GM23338 (cell line): Measurements from ENCODE around the gene HOXC9. TPM values are rescaled to one million over a fixed set of nuclear protein-coding genes. Genes with fewer than 3 reads are reported as not detected.

ENCODE experiments used
- ATAC-seq: fragments of 200-7000 bp; cut with Tn5 transposase; 3 replicates; pipeline ENCODE4 v1.9.1; 2020
- DNase-seq: peaks from one replicate; pipeline ENCODE4 v3.0.0-alpha.2; 2015; ENCODE audit warnings: low spot score
- H2AFZ ChIP-seq: fragments of 200-600 bp; sonication (generic); 2 replicates; pipeline ENCODE4 v1.8.0; 2016; ENCODE audit warnings: antibody characterized with exemption, mild to moderate bottlenecking, moderate library complexity
- H3F3A ChIP-seq: fragments of 200-600 bp; sonication (generic); replicated peaks from 2 replicates; pipeline ENCODE4 v1.8.0; 2017; ENCODE audit warnings: antibody characterized with exemption, mixed run types, low read depth
- H3K27ac ChIP-seq: fragments of 200-600 bp; sonication (generic); 2 replicates; pipeline ENCODE4 v1.6.1; 2016; ENCODE audit warnings: low read depth
- H3K27me3 ChIP-seq: fragments of 200-600 bp; sonication (generic); 2 replicates; pipeline ENCODE4 v1.8.0; 2016; ENCODE audit warnings: mild to moderate bottlenecking, mixed run types, moderate library complexity; ENCODE audit not compliant: insufficient read depth
- H3K36me3 ChIP-seq: fragments of 200-600 bp; sonication (generic); 2 replicates; pipeline ENCODE4 v1.8.0; 2016; ENCODE audit warnings: mild to moderate bottlenecking; ENCODE audit not compliant: insufficient read depth
- H3K4me1 ChIP-seq: fragments of 200-600 bp; sonication (generic); 2 replicates; pipeline ENCODE4 v1.8.0; 2016; ENCODE audit warnings: mild to moderate bottlenecking, moderate library complexity; ENCODE audit not compliant: insufficient read depth
- H3K4me2 ChIP-seq: fragments of 200-600 bp; sonication (generic); 2 replicates; pipeline ENCODE4 v1.7.1; 2017; ENCODE audit warnings: mixed run types
- H3K4me3 ChIP-seq: fragments of 200-600 bp; sonication (generic); 2 replicates; pipeline ENCODE4 v1.6.1; 2016; ENCODE audit warnings: mixed run types
- H3K79me2 ChIP-seq: fragments of 200-600 bp; sonication (generic); replicated peaks from 2 replicates; pipeline ENCODE4 v1.8.0; 2017; ENCODE audit warnings: mild to moderate bottlenecking; ENCODE audit not compliant: insufficient read depth
- H3K9me2 ChIP-seq: fragments of 200-600 bp; sonication (generic); 2 replicates; pipeline ENCODE4 v1.8.0; 2017; ENCODE audit not compliant: insufficient read depth
- H4K20me1 ChIP-seq: fragments of 200-600 bp; sonication (generic); replicated peaks from 2 replicates; pipeline ENCODE4 v1.8.0; 2017; ENCODE audit warnings: mild to moderate bottlenecking; ENCODE audit not compliant: insufficient read depth
- H3K27ac Mint-ChIP-seq: 2 replicates; pipeline ENCODE4 v1.8.0; 2020; ENCODE audit warnings: inconsistent platforms, mild to moderate bottlenecking, moderate library complexity, mixed read lengths
- H3K27me3 Mint-ChIP-seq: 3 replicates; pipeline ENCODE4 v1.8.0; 2022; ENCODE audit warnings: low read depth, mild to moderate bottlenecking, moderate library complexity, mixed read lengths, inconsistent platforms; ENCODE audit not compliant: insufficient read depth, poor library complexity
- H3K36me3 Mint-ChIP-seq: 3 replicates; pipeline ENCODE4 v1.8.0; 2021; ENCODE audit warnings: low read depth, mild to moderate bottlenecking, inconsistent platforms, moderate library complexity, mixed read lengths
- H3K4me1 Mint-ChIP-seq: 3 replicates; pipeline ENCODE4 v1.8.0; 2020; ENCODE audit warnings: mild to moderate bottlenecking, inconsistent platforms, mixed read lengths
- H3K4me3 Mint-ChIP-seq: 3 replicates; pipeline ENCODE4 v1.8.0; 2021; ENCODE audit warnings: moderate library complexity, mild to moderate bottlenecking, inconsistent platforms, mixed read lengths
- H3K9me3 Mint-ChIP-seq: 3 replicates; pipeline ENCODE4 v1.8.0; 2020; ENCODE audit warnings: moderate library complexity, mild to moderate bottlenecking, inconsistent platforms, mixed read lengths
- EZH2 ChIP-seq: fragments of 200-600 bp; sonication (generic); IDR thresholded peaks from one replicate; pipeline ENCODE4 v1.8.0; 2017; ENCODE audit warnings: antibody characterized with exemption, mild to moderate bottlenecking, low read depth; ENCODE audit not compliant: unreplicated experiment
- EZH2phosphoT487 ChIP-seq: fragments of 200-600 bp; sonication (generic); IDR thresholded peaks from one replicate; pipeline ENCODE4 v1.8.1; 2018; ENCODE audit warnings: antibody characterized with exemption; ENCODE audit not compliant: unreplicated experiment
- JUNB ChIP-seq: IDR thresholded peaks from one replicate; pipeline ENCODE4 v1.6.1; 2016; ENCODE audit warnings: antibody characterized with exemption; ENCODE audit not compliant: unreplicated experiment
- POLR2AphosphoS5 ChIP-seq: IDR thresholded peaks from 2 replicates; pipeline ENCODE4 v1.6.1; 2016; ENCODE audit warnings: antibody characterized with exemption, low read depth
- REST ChIP-seq: IDR thresholded peaks from one replicate; pipeline ENCODE4 v1.6.1; 2018; ENCODE audit warnings: antibody characterized with exemption; ENCODE audit not compliant: unreplicated experiment
- STAT1 ChIP-seq: IDR thresholded peaks from one replicate; pipeline ENCODE4 v1.6.1; 2016; ENCODE audit warnings: antibody characterized with exemption; ENCODE audit not compliant: unreplicated experiment
- ZNF114 ChIP-seq: fragments of 250-450 bp; sonication (Bioruptor Pico); IDR thresholded peaks from 2 replicates; pipeline ENCODE4 v1.5.0; 2020; ENCODE audit warnings: mild to moderate bottlenecking, moderate library complexity
- ZNF462 ChIP-seq: fragments of 250-450 bp; sonication (Bioruptor Pico); IDR thresholded peaks from 2 replicates; pipeline ENCODE4 v1.5.0; 2020; ENCODE audit warnings: mild to moderate bottlenecking, moderate library complexity
- polyA plus RNA-seq: library from polyadenylated mRNA; unstranded; fragments of >200 nt; fragmentation: Nextera tagmentation; extraction: Ambion mirVana; gene quantifications from 2 replicates; pipeline ENCODE4 v1.2.1, GENCODE V29; 2016
- total RNA-seq: library from RNA; depleted of rRNA; stranded (reverse); fragments of >200 nt; shearing (Covaris generic); gene quantifications from 2 replicates; pipeline ENCODE4 v1.2.3, GENCODE V29; 2014
- TF ChIP-seq, protein P1 (sequence below), 2 experiments: fragments of 200-600 bp in 1 of 2; sonication (generic) in 1 of 2; conservative IDR thresholded peaks; 2 replicates each; pipeline versions ENCODE4 v1.5.1 to v1.6.1; 2016 to 2017; ENCODE audit warnings: antibody characterized with exemption in 2 of 2, low read depth in 2 of 2, mild to moderate bottlenecking in 2 of 2, moderate library complexity in 1 of 2

The HOXC9 gene
- total and polyA plus RNA-seq, 2 experiments from 2014 or later = not detected

GRCh38 chr12:53952335-53952694 lies 47.6 kb upstream of the HOXC9 start:
- no peak overlapping the region for H3K27ac ChIP-seq
- Mint-ChIP-seq H3K4me3 (no peak overlapping the region), H3K4me1 (peaks cover 30% of the 10 kb centered on the region), H3K36me3 (peaks cover 3% of the 10 kb centered on the region; the same call in 1 of the 3 replicates), H3K27me3 (peaks cover 98% of the 10 kb centered on the region), H3K9me3 (peaks cover 6% of the 10 kb centered on the region; the same call in 2 of the 3 replicates), H3K27ac (no peak overlapping the region)
- H4K20me1 ChIP-seq = peaks cover 64% of the 10 kb centered on the region
- no peaks in the 10 kb centered on the region for H3K79me2 ChIP-seq
- no peak overlapping the region for H2AFZ ChIP-seq
- no peaks in the 10 kb centered on the region for H3K36me3 ChIP-seq
- peak overlapping the region; percentile 22; the same call in 1 of the 2 replicates for H3K4me3 ChIP-seq
- H3K4me2 ChIP-seq = no peak overlapping the region; the same call in 1 of the 2 replicates
- DNase-seq (peak; percentile 54), ATAC-seq (peak; percentile 11)
- no peaks in the 10 kb centered on the region for H3K9me2 ChIP-seq
- H3K4me1 ChIP-seq = peaks cover 27% of the 10 kb centered on the region
- H3K27me3 ChIP-seq = peaks cover 100% of the 10 kb centered on the region
- peaks cover 52% of the 10 kb centered on the region for H3F3A ChIP-seq
- TF ChIP-seq STAT1 (no peak), ZNF462 (no peak), ZNF114 (CRISPR knock-in tag) (no peak)

DNA sequence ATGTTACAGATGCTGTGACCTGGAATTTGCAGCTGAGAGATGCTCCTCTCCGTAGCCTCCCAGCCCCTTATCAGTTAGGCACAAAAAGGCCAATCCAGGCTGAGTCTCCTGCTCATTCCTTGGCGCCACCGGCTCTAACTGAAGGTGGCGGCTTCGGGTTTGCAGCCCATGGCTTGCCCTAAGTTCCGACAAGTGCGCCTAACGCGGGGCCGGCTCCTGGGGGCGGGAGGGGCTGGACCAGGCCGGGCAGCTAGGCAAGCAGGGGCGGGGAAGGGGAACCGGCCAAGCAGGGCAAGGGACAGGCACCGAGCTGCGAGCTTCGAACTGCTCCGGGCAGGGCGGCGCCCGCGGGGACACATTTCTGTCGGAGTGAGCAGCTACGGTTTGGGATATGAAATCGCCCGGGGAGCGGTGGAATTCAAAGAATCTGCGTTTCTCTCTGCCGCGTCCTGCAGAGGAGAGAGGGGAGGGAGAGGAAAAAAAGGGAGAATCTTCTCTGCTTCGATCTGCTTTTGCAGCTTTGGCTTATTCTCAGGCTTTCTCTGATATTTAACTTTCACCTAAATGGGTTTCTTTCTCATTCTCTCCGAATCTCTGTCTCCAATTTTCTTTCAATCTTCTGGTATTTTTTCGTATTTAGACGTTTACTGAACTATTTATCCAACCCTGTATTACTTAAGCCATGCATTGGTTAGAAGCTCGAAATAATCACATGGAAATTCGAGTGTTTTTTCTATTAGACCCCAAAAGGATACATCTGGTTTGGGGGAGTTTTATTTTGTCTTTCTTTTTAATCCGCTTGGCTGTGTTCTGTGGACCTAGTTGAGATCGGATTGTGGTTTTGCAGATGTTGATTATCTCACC lies 46.9 kb upstream of the HOXC9 start:
- no peak overlapping the region for H3K27ac Mint-ChIP-seq
- peaks cover 56% of the 10 kb centered on the region for H4K20me1 ChIP-seq
- no peak overlapping the region for H2AFZ ChIP-seq
- no peak overlapping the region for H3K27ac ChIP-seq
- peaks cover 52% of the 10 kb centered on the region for H3F3A ChIP-seq
- H3K4me2 ChIP-seq = peak overlapping the region; percentile 36; the same call in 1 of the 2 replicates
- no peaks in the 10 kb centered on the region for H3K36me3 ChIP-seq
- peaks cover 6% of the 10 kb centered on the region for H3K9me3 Mint-ChIP-seq
- ATAC-seq (peak; percentile 21), DNase-seq (peak; percentile 87)
- peaks cover 100% of the 10 kb centered on the region for H3K27me3 ChIP-seq
- H3K27me3 Mint-ChIP-seq = peaks cover 98% of the 10 kb centered on the region
- H3K79me2 ChIP-seq = no peaks in the 10 kb centered on the region
- no peaks in the 10 kb centered on the region for H3K9me2 ChIP-seq
- H3K4me3 Mint-ChIP-seq = peak overlapping the region; percentile 5; the same call in 1 of the 3 replicates
- H3K4me1 Mint-ChIP-seq = peaks cover 30% of the 10 kb centered on the region
- H3K4me3 ChIP-seq = peak overlapping the region; percentile 22; the same call in 1 of the 2 replicates
- peaks cover 3% of the 10 kb centered on the region; the same call in 1 of the 3 replicates for H3K36me3 Mint-ChIP-seq
- peaks cover 27% of the 10 kb centered on the region for H3K4me1 ChIP-seq
- TF ChIP-seq POLR2AphosphoS5 = no peak
- peak; percentile 100 for TF ChIP-seq EZH2phosphoT487
- no peak for TF ChIP-seq JUNB
- TF ChIP-seq, protein P1, sequence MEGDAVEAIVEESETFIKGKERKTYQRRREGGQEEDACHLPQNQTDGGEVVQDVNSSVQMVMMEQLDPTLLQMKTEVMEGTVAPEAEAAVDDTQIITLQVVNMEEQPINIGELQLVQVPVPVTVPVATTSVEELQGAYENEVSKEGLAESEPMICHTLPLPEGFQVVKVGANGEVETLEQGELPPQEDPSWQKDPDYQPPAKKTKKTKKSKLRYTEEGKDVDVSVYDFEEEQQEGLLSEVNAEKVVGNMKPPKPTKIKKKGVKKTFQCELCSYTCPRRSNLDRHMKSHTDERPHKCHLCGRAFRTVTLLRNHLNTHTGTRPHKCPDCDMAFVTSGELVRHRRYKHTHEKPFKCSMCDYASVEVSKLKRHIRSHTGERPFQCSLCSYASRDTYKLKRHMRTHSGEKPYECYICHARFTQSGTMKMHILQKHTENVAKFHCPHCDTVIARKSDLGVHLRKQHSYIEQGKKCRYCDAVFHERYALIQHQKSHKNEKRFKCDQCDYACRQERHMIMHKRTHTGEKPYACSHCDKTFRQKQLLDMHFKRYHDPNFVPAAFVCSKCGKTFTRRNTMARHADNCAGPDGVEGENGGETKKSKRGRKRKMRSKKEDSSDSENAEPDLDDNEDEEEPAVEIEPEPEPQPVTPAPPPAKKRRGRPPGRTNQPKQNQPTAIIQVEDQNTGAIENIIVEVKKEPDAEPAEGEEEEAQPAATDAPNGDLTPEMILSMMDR (conservative IDR thresholded peaks at IDR 0.05; ENCODE audit: low read depth in 2 of 2) = no peak
- TF ChIP-seq REST = no peak
- peak; percentile 90 for TF ChIP-seq EZH2
